Smooth muscle cell (in vitro differentiated cells): Measurements from ENCODE around the gene SLC9A8. TPM values are rescaled to one million over a fixed set of nuclear protein-coding genes. Genes with fewer than 3 reads are reported as not detected.

Experiments used
- DNase-seq: peaks from one replicate; lab custom pipeline; 2025; ENCODE audit not compliant: unreplicated experiment; lab: John Stamatoyannopoulos, UW
- H2AFZ ChIP-seq: fragments of 200-600 bp; sonication (generic); 2 replicates; pipeline ENCODE4 v1.6.0; 2016; ENCODE audit warnings: antibody characterized with exemption, low read depth, mild to moderate bottlenecking
- H3F3A ChIP-seq: fragments of 200-600 bp; sonication (generic); 2 replicates; pipeline ENCODE4 v1.6.0; 2017; ENCODE audit warnings: antibody characterized with exemption, low read depth
- H3K27ac ChIP-seq: fragments of 200-600 bp; sonication (generic); 2 replicates; pipeline ENCODE4 v1.5.1; 2016; ENCODE audit warnings: low read depth, mild to moderate bottlenecking
- H3K27me3 ChIP-seq: fragments of 200-600 bp; sonication (generic); 2 replicates; pipeline ENCODE4 v1.6.1; 2016; ENCODE audit warnings: low read depth, mild to moderate bottlenecking
- H3K36me3 ChIP-seq: fragments of 200-600 bp; sonication (generic); 2 replicates; pipeline ENCODE4 v1.5.1; 2016; ENCODE audit warnings: low read depth
- H3K4me1 ChIP-seq: fragments of 200-600 bp; sonication (generic); 2 replicates; pipeline ENCODE4 v1.5.1; 2016; ENCODE audit warnings: low read depth
- H3K4me2 ChIP-seq: fragments of 200-600 bp; sonication (generic); 2 replicates; pipeline ENCODE4 v1.6.0; 2016; ENCODE audit warnings: mild to moderate bottlenecking
- H3K4me3 ChIP-seq: fragments of 200-600 bp; sonication (generic); 2 replicates; pipeline ENCODE4 v1.5.1; 2016; ENCODE audit warnings: mild to moderate bottlenecking
- H3K79me2 ChIP-seq: fragments of 200-600 bp; sonication (generic); 2 replicates; pipeline ENCODE4 v1.6.0; 2016; ENCODE audit warnings: low read depth, mild to moderate bottlenecking
- H3K9ac ChIP-seq: fragments of 200-600 bp; sonication (generic); 2 replicates; pipeline ENCODE4 v1.6.0; 2016; ENCODE audit warnings: low read depth
- H3K9me3 ChIP-seq: fragments of 200-600 bp; sonication (generic); replicated peaks from 2 replicates; pipeline ENCODE4 v1.5.1; 2016; ENCODE audit warnings: low read depth
- H4K20me1 ChIP-seq: fragments of 200-600 bp; sonication (generic); 2 replicates; pipeline ENCODE4 v1.6.0; 2016; ENCODE audit warnings: low read depth
- WGBS: methylation state at CpG from one replicate; pipeline ENCODE4 v1.1.7; 2016; ENCODE audit warnings: low lambda C conversion rate; 5-methylcytosine and 5-hydroxymethylcytosine counted together
- polyA plus RNA-seq: library from polyadenylated mRNA; unstranded; fragments of >200 nt; fragmentation: Nextera tagmentation; extraction: Ambion mirVana; gene quantifications from 2 replicates; pipeline ENCODE4 v1.2.1, GENCODE V29; 2016
- total RNA-seq: library from RNA; depleted of rRNA; stranded (reverse); fragments of >200 nt; gene quantifications from 2 replicates; pipeline ENCODE4 v1.2.3, GENCODE V29; 2014
- TF ChIP-seq, protein P1 (sequence below): fragments of 200-600 bp; sonication (generic); IDR thresholded peaks from 2 replicates; pipeline ENCODE4 v1.5.1; 2017; ENCODE audit warnings: borderline replicate concordance, mild to moderate bottlenecking, antibody characterized with exemption; ENCODE audit not compliant: insufficient read depth, poor library complexity, severe bottlenecking

SLC9A8 gene
- total RNA-seq (3.9 and 4.5 TPM in 2 replicates), polyA plus RNA-seq (1.4 and 2.2 TPM in 2 replicates)

DNA sequence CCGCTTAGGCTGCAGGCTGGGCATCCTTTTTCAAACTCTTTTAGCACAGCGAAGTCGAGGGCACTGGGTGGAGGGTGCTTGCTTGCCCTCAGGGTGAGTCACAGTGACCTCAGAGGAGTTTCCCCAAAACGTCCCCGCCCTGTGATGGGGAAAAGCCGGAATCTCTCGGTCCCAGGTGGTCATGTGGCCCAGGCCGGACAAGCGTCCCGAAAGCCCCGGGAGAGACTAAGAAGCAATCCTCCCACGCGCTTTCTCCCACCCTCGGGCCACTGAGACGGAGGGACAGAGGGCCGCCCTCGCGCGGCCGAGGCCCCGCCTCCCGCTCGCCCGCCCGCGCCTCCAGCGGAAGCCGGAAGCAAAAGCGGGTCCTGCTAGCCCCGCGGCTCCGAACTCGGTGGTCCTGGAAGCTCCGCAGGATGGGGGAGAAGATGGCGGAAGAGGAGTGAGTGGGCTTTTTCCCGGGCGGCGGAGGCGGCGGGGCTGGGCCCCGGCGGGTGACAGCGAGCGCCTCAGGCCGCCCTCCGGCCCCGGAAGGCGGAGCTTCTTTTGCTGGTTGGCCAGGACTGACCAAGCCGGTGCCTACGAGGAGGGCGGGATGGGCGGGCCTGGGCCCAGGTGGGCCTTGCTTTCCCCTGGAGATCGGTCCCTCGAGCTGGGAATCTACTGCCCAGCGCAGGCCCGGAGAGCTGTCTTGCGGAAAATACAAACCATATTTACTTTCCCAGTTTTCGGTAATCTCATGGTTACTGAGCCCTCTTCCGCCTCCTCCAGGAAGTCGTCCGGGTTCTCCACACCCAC is at the start of gene SLC9A8:
Gene SLC9A8, plus strand, starts transcription at position 322 of the 798 bp plus-strand sequence. Its CDS starts 95 bp downstream, at position 417.
- H2AFZ ChIP-seq, result peak within 1 kb of the TSS; percentile 43
- no peaks in the 10 kb centered on the region for H4K20me1 ChIP-seq
- H3K9me3 ChIP-seq, result no peaks in the 10 kb centered on the region
- H3K4me3 ChIP-seq, result peak within 1 kb of the TSS; percentile 86
- peak; percentile 73 for DNase-seq
- peaks cover 8% of the 10 kb centered on the region for H3K4me1 ChIP-seq
- no peaks in the 10 kb centered on the region for H3K36me3 ChIP-seq
- H3K4me2 ChIP-seq, result peak within 1 kb of the TSS; percentile 100
- H3K27ac ChIP-seq, result peak within 1 kb of the TSS; percentile 99
- WGBS, result 2% methylated on average over 58 of the region's 61 CpGs
- H3K9ac ChIP-seq, result peak within 1 kb of the TSS; percentile 98
- H3K79me2 ChIP-seq, result no peaks in the 10 kb centered on the region
- H3K27me3 ChIP-seq, result no peaks in the 10 kb centered on the region
- TF ChIP-seq, protein P1, sequence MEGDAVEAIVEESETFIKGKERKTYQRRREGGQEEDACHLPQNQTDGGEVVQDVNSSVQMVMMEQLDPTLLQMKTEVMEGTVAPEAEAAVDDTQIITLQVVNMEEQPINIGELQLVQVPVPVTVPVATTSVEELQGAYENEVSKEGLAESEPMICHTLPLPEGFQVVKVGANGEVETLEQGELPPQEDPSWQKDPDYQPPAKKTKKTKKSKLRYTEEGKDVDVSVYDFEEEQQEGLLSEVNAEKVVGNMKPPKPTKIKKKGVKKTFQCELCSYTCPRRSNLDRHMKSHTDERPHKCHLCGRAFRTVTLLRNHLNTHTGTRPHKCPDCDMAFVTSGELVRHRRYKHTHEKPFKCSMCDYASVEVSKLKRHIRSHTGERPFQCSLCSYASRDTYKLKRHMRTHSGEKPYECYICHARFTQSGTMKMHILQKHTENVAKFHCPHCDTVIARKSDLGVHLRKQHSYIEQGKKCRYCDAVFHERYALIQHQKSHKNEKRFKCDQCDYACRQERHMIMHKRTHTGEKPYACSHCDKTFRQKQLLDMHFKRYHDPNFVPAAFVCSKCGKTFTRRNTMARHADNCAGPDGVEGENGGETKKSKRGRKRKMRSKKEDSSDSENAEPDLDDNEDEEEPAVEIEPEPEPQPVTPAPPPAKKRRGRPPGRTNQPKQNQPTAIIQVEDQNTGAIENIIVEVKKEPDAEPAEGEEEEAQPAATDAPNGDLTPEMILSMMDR, result peak; percentile 29
- no peaks in the 10 kb centered on the region for H3F3A ChIP-seq

DNA sequence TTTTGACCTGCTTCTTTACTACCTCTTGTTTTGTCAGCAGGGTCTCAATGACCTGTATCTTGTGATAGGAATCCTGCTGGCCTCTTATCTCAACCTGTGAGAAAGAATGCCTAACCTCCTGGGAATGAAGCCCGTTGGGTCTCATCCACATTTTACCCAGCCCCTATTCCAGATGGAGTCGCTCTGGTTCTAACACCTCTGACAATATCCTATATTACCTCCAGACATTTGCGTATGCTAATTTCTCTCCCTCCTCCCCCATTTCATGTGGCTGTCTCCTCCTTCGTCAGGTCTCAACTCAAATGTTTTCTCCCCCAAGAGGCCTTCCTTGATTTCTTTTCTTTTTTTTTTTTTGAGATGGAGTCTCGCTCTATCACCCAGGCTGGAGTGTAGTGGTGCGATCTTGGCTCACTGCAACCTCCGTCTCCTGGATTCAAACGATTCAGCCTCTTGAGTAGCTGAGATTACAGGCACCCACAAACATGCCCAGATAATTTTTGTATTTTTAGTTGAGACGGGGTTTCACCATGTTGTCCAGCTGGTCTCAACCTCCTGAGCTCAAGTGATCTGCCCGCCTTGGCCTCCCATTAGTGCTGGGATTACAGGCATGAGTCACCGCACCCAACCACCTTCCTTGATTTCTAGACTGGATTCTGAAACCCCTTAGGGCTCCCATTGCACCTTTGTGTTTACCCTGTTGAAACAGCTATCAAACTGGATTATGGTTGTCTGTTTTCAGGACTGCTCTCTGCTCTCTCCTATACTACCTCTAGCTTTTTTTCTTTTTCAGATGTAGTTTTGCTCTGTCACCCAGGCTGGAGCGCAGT is 49.5 kb upstream of the SLC9A8 start:
- Histone ChIP-seq H3K9me3 (no peaks in the 10 kb centered on the region), H3K36me3 (no peaks in the 10 kb centered on the region), H2AFZ (no peak overlapping the region), H4K20me1 (no peaks in the 10 kb centered on the region), H3F3A (no peaks in the 10 kb centered on the region), H3K9ac (no peak overlapping the region), H3K27ac (no peak overlapping the region), H3K79me2 (no peaks in the 10 kb centered on the region), H3K4me2 (no peak overlapping the region), H3K27me3 (no peaks in the 10 kb centered on the region), H3K4me1 (peaks cover 19% of the 10 kb centered on the region), H3K4me3 (no peak overlapping the region)
- TF ChIP-seq, protein P1, result no peak
- no peak for DNase-seq
- WGBS, result 53% methylated on average over 12 of the region's 12 CpGs

DNA sequence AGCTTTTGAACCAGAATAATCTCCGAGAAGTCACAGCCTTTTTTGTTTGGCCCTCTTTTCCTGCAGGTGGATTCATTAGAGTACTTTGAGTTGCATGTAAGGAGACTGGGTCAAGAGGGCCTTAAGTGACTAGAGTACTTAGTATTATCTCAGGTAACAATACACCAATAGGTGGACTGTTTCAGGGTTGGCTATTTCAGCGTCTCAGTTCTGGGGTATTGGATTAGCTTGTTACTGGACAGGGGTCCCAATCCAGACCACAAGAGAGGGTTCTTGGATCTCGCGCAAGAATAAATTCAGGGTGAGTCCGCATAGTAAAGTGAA is 47.3 kb upstream of the SLC9A8 start:
- H3K27ac ChIP-seq, result no peak overlapping the region

More for the DNA sequence above, 47.3 kb upstream of the SLC9A8 start:
- no peak overlapping the region for H3K4me3 ChIP-seq
- no peaks in the 10 kb centered on the region for H3K9me3 ChIP-seq
- no peak for DNase-seq
- H2AFZ ChIP-seq, result no peak overlapping the region
- WGBS, result 95% methylated on average over 5 of the region's 5 CpGs
- H3F3A ChIP-seq, result no peaks in the 10 kb centered on the region
- H3K9ac ChIP-seq, result no peak overlapping the region
- TF ChIP-seq, protein P1, result no peak
- no peaks in the 10 kb centered on the region for H3K36me3 ChIP-seq
- no peaks in the 10 kb centered on the region for H3K27me3 ChIP-seq
- H3K79me2 ChIP-seq, result no peaks in the 10 kb centered on the region
- no peak overlapping the region for H3K4me2 ChIP-seq
- H3K4me1 ChIP-seq, result peaks cover 23% of the 10 kb centered on the region
- no peaks in the 10 kb centered on the region for H4K20me1 ChIP-seq
